Heart left ventricle (tissue), 16 donors: ENCODE results near the gene AP5B1. TPM values are rescaled to one million over a fixed set of nuclear protein-coding genes. Genes with fewer than 3 reads are reported as not detected.
A peak's percentile ranks its signal among the peaks of the same experiment; 100 is the strongest.

Experiments
- ATAC-seq, 4 donors: fragments of 200-7000 bp; cut with Tn5 transposase; one replicate each; pipeline ENCODE4 v1.9.1; 2020 to 2022; ENCODE audit warnings: moderate library complexity in 4 of 4, mild to moderate bottlenecking in 3 of 4, moderate number of reproducible peaks in 1 of 4
- DNase-seq, 5 donors: peaks; one replicate each; pipeline ENCODE4 v3.0.0-alpha.2; 2020
- H3K27ac ChIP-seq, 12 donors: fragments of 200-600 bp; sonication (generic) in 4 of 12; one replicate each; pipeline versions ENCODE4 v1.5.0 to v1.8.0; 2016 to 2022; ENCODE audit warnings: mild to moderate bottlenecking in 2 of 12
- H3K27me3 ChIP-seq, 9 donors: fragments of 200-600 bp; sonication (generic) in 2 of 9; one replicate each; pipeline versions ENCODE4 v1.5.1 to v1.8.0; 2016 to 2022; ENCODE audit warnings: mild to moderate bottlenecking in 3 of 9
- H3K36me3 ChIP-seq, 9 donors: fragments of 200-600 bp; sonication (generic) in 2 of 9; one replicate each; pipeline versions ENCODE4 v1.5.0 to v1.8.0; 2018 to 2022; ENCODE audit warnings: mild to moderate bottlenecking in 2 of 9
- H3K4me1 ChIP-seq, 12 donors: fragments of 200-600 bp; sonication (generic) in 4 of 12; one replicate each; pipeline versions ENCODE4 v1.5.0 to v1.8.0; 2016 to 2022; ENCODE audit warnings: mild to moderate bottlenecking in 3 of 12
- H3K4me3 ChIP-seq, 12 donors: fragments of 200-600 bp; sonication (generic) in 4 of 12; one replicate each; pipeline versions ENCODE4 v1.5.0 to v1.8.0; 2017 to 2022; ENCODE audit warnings: mild to moderate bottlenecking in 9 of 12, moderate library complexity in 4 of 12
- H3K9me3 ChIP-seq, 12 donors: fragments of 200-600 bp; sonication (generic) in 4 of 12; one replicate each; pipeline versions ENCODE4 v1.5.0 to v1.8.0; 2016 to 2022; ENCODE audit warnings: mild to moderate bottlenecking in 1 of 12
- POLR2A ChIP-seq, 2 donors: fragments of 450-650 bp; IDR thresholded peaks; one replicate each; pipeline ENCODE4 v1.6.1; 2017; ENCODE audit warnings: antibody characterized with exemption in 2 of 2, mild to moderate bottlenecking in 2 of 2, moderate library complexity in 2 of 2
- WGBS, 4 donors: extraction: QIAGEN DNeasy Blood & Tissue Kit in 2 of 4; methylation state at CpG; one replicate each; pipeline versions ENCODE4 v1.1.5 to v1.1.7; 2013 to 2018; 5-methylcytosine and 5-hydroxymethylcytosine counted together
- intact Hi-C, 10 donors: fragments of 100-400 bp; cut with DNase I; formaldehyde crosslinking; loops; one replicate each; pipeline versions ENCODE4 v1.11.1 to v1.14.2; 2022
- polyA plus RNA-seq, 2 donors: library from polyadenylated mRNA; stranded (reverse); fragments of 200-250 nt; gene quantifications; one replicate each; pipeline ENCODE4 v1.2.3, GENCODE V29; 2013
- total RNA-seq, 9 donors: library from RNA; depleted of rRNA in 2 of 9; stranded (reverse); fragments of >200 nt in 2 of 9; fragmentation: NEBNext Ultra II Directional in 3 of 9; extraction: Animal tissue kit (Norgen Biotek cat#: 25700) in 3 of 9; gene quantifications; one replicate each; pipeline versions ENCODE4 v1.1.0 to v1.2.4, GENCODE V29; 2016 to 2023
- TF ChIP-seq, protein P1 (sequence below), 12 donors: fragments of 200-600 bp; sonication (generic) in 4 of 12; IDR thresholded peaks; one replicate each; pipeline versions ENCODE4 v1.5.0 to v1.8.0; 2018 to 2022; ENCODE audit warnings: antibody characterized with exemption in 12 of 12, mild to moderate bottlenecking in 5 of 12
- donor health status: ischemic (EF 13 %, LVEDD 7.1; RV severe dilation, severe dysfunction).
- donor health status: healthy with polysubstance abuse.
- donor health status: DM: no; HTN: yes; CAD: no.
- donor health status: DM: no; HTN: no; CAD: no.
- donor health status: ischemic (EF 25% LVEDD 6.9; RV normal size, moderate dysfunction).
- donor health status: ischemic (EF 25% LVEDD 5.7; RV mildly dilated, moderate dysfunction).
- donor health status: healthy.
- donor health status: DM: yes; HTN: yes; CAD: no.
- donor health status: ischemic (EF 35%, LVEDD 5.7; RV mildly dilated, moderate dysfunction).
- donor health status: nonischemic (EF 11% LVEDD 7.7; RV severe dilation, severe dysfunction).
- donor health status: DM: yes; HTN: yes; CAD: no.
- donor health status: PGD.
- donor health status: ischemic (EF 29% LVEDD 5.4; RV normal size, mild dysfunction).
- donor health status: nonischemic (EF 23%, LVEDD 6.1; RV moderate dilation, normal function).

Gene AP5B1
- total and polyA plus RNA-seq, 11 donors: 4.4 to 17.7 (median 8.7) TPM

DNA sequence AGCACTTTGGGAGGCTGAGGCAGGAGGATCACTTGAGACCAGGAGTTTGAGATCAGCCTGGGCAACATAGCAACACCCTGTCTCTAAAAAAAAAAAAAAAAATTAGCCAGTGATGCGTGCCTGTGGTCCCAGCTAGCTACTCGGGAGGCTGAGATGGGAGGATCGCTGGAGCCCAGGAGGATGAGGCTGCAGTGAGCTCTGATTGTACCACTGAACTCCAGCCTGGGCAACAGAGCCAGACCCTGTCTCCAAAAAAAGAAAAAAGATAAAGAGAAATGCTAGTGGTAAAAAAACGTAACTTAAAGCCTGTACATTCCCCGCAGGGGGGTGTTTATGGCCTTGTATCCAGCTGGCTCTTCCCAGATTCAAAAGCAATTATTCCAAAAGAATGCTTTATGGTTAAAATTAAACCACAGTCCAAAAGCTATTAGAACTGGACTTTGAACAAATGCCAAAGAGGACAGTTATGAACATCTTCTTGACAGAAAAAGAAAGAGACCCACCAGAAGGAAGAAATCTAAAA is 36.6 kb upstream of the AP5B1 start:
- DNase-seq (no peak), ATAC-seq (no peak)
- Histone ChIP-seq H3K9me3 (no peaks in the 10 kb centered on the region), H3K4me3 (peak overlapping the region; percentile 31 to 83 (median 67)), H3K27me3 (no peaks in the 10 kb centered on the region), H3K4me1 (peaks cover 0 to 26% (median 5%) of the 10 kb centered on the region in 12 donors), H3K36me3 (no peaks in the 10 kb centered on the region), H3K27ac (peak overlapping the region in 8 of 12 donors; percentile 33 to 86 (median 66))
- WGBS, 4 donors: 67 to 83% (median 73%) methylated on average over 5 of the region's 5 CpGs
- intact Hi-C loops: loop anchor here in 9 of 10 donors (2.0 to 10.0 kb wide), 8 partner anchors 35 to 275 kb away; partner anchors contain the start of genes KAT5 (in 4 of the 9), AP5B1 (in 2 of the 9) and SIPA1 (in 1 of the 9)
- no peak for TF ChIP-seq POLR2A (IDR thresholded peaks at IDR 0.05)
- TF ChIP-seq, protein P1, sequence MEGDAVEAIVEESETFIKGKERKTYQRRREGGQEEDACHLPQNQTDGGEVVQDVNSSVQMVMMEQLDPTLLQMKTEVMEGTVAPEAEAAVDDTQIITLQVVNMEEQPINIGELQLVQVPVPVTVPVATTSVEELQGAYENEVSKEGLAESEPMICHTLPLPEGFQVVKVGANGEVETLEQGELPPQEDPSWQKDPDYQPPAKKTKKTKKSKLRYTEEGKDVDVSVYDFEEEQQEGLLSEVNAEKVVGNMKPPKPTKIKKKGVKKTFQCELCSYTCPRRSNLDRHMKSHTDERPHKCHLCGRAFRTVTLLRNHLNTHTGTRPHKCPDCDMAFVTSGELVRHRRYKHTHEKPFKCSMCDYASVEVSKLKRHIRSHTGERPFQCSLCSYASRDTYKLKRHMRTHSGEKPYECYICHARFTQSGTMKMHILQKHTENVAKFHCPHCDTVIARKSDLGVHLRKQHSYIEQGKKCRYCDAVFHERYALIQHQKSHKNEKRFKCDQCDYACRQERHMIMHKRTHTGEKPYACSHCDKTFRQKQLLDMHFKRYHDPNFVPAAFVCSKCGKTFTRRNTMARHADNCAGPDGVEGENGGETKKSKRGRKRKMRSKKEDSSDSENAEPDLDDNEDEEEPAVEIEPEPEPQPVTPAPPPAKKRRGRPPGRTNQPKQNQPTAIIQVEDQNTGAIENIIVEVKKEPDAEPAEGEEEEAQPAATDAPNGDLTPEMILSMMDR (IDR thresholded peaks at IDR 0.05): no peak

DNA sequence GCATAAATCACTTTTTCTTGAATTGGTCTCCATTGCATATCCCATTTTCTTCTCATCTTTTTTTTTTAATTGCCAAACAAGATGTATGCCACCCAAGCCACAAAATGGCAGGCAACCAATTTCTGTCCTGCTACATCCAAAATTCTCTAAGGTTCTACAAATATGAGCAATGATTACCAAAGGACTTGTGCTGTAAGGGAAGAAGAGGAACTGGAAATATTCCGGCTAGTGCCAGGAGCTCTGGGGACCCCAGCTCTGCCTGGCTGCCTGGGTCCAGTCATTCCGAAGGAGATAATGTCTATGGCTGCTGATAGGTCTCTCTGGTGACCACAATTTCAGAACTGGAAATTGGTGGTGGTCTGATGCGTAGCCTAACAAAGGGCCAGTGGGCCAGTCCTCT is 35.9 kb upstream of the AP5B1 start:
- Histone ChIP-seq H3K36me3 (no peaks in the 10 kb centered on the region), H3K4me1 (peaks cover 0 to 32% (median 5%) of the 10 kb centered on the region in 12 donors), H3K4me3 (peak overlapping the region in 2 of 12 donors; percentile 77), H3K27ac (no peak overlapping the region), H3K9me3 (no peaks in the 10 kb centered on the region), H3K27me3 (no peaks in the 10 kb centered on the region)
- no peak for TF ChIP-seq POLR2A (IDR thresholded peaks at IDR 0.05)
- TF ChIP-seq, protein P1 (IDR thresholded peaks at IDR 0.05): no peak
- ATAC-seq (no peak), DNase-seq (no peak)
- intact Hi-C loops: loop anchor here in 9 of 10 donors (2.0 to 10.0 kb wide), 8 partner anchors 34 to 274 kb away; partner anchors contain the start of genes KAT5 (in 4 of the 9), AP5B1 (in 2 of the 9) and SIPA1 (in 1 of the 9)
- 95 to 98% (median 97%) methylated on average over 3 of the region's 3 CpGs for WGBS, 4 donors

DNA sequence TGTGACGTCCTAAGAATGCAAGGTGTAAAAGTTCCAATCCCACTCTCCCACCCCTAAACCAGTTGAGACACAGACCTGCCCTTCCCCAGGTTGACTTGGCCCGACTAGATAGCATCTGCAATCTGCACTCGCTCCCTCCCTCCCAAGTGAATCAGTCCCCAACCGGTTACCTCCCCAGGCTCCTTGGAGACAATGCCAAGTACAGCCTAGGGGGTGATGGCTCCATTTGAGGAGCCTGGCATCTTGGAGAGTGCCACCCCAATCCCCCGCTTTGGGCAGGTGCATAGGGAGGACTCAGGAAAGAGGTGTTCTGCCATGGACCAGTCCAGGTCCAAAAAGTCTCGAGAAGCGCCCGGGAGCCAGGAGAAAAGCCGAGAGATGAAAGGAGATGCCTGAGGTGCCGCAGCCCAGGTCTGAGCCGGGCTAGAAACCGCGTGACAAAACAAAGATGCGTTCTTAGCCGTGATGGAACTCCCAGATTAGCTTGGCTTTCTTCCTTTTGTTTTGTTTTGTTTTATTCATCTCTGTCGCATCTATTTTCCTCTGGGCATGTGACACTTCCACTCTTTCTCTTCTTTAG is 34.3 kb upstream of the AP5B1 start:
- ATAC-seq (no peak), DNase-seq (no peak)
- Histone ChIP-seq H3K4me3 (no peak overlapping the region), H3K36me3 (no peaks in the 10 kb centered on the region), H3K9me3 (no peaks in the 10 kb centered on the region), H3K27me3 (no peaks in the 10 kb centered on the region), H3K4me1 (peaks cover 0 to 32% (median 5%) of the 10 kb centered on the region in 12 donors), H3K27ac (peak overlapping the region in 1 of 12 donors; percentile 10)
- intact Hi-C loops: loop anchor here (5.0 to 10.0 kb wide), 7 partner anchors 33 to 273 kb away; partner anchors contain the start of genes KAT5 (in 4 of the 10), AP5B1 (in 1 of the 10) and SIPA1 (in 1 of the 10)
- TF ChIP-seq, protein P1 (IDR thresholded peaks at IDR 0.05): no peak
- TF ChIP-seq POLR2A (IDR thresholded peaks at IDR 0.05): no peak
- WGBS, 4 donors: 89 to 90% (median 90%) methylated on average over 16 of the region's 16 CpGs
